CD4-positive, alpha-beta T cell treated with Interleukin-21 for 1 hour (primary cell): ENCODE measurements around the gene AP2M1.
"Not testable (repeated sequence)": the region's sequence is repeated elsewhere in the genome, so short reads cannot be mapped to it uniquely, and the experiment has no call there.

Source experiments
- DNase-seq: peaks from one replicate; pipeline ENCODE4 v3.0.0-alpha.2; 2020

The AP2M1 gene

GRCh38 chr3:184158404-184158803 lies 16.3 kb upstream of the AP2M1 start:
- DNase-seq, result no peak

GRCh38 chr3:184160456-184160855 lies 14.2 kb upstream of the AP2M1 start:
- DNase-seq, result no peak

- not testable (repeated sequence) for DNase-seq
Measured at GRCh38 chr3:184162571-184163070, 12.0 kb upstream of the AP2M1 start.

- DNase-seq, result no peak
Measured at GRCh38 chr3:184164648-184165330, 9.9 kb upstream of the AP2M1 start.

- DNase-seq, result no peak
Measured at GRCh38 chr3:184165543-184165942, 9.1 kb upstream of the AP2M1 start.

- DNase-seq, result no peak
Measured at GRCh38 chr3:184166671-184167070, 8.0 kb upstream of the AP2M1 start.

GRCh38 chr3:184167786-184168185 lies 6.9 kb upstream of the AP2M1 start:
- no peak for DNase-seq

GRCh38 chr3:184168363-184169120 lies 6.1 kb upstream of the AP2M1 start:
- DNase-seq, result no peak

GRCh38 chr3:184169896-184170875 lies 4.5 kb upstream of the AP2M1 start:
- no peak for DNase-seq

GRCh38 chr3:184171562-184171961 lies 3.1 kb upstream of the AP2M1 start:
- DNase-seq, result no peak

GRCh38 chr3:184172681-184173373 lies 1.8 kb upstream of the AP2M1 start:
- no peak for DNase-seq

- no peak for DNase-seq
Measured at GRCh38 chr3:184173374-184173722, 1.3 kb upstream of the AP2M1 start.

GRCh38 chr3:184174284-184174645 lies 390 bp upstream of the AP2M1 start:
- no peak for DNase-seq

GRCh38 chr3:184175506-184175905 lies 851 bp downstream of the AP2M1 start:
- no peak for DNase-seq

GRCh38 chr3:184175981-184176376 lies 1.3 kb downstream of the AP2M1 start:
- no peak for DNase-seq

GRCh38 chr3:184176377-184177330 lies 2.0 kb downstream of the AP2M1 start:
- DNase-seq, result no peak

- DNase-seq, result no peak
Measured at GRCh38 chr3:184177331-184177731, 2.7 kb downstream of the AP2M1 start.

GRCh38 chr3:184177767-184178306 lies 3.2 kb downstream of the AP2M1 start:
- DNase-seq, result no peak

GRCh38 chr3:184178521-184179138 lies 4.0 kb downstream of the AP2M1 start:
- no peak for DNase-seq

GRCh38 chr3:184180165-184180564 lies 5.5 kb downstream of the AP2M1 start:
- no peak for DNase-seq

- no peak for DNase-seq
Measured at GRCh38 chr3:184181596-184181995, 6.9 kb downstream of the AP2M1 start.
